Muscle of leg (tissue), 11 donors: Measurements from ENCODE around the gene ZNF692. TPM values are rescaled to one million over a fixed set of nuclear protein-coding genes. Genes with fewer than 3 reads are reported as not detected.

Experiments
- DNase-seq: peaks from one replicate; pipeline ENCODE4 v3.0.0; 2013
- H3K27ac ChIP-seq: one replicate; pipeline ENCODE4 v1.5.1; 2013; ENCODE audit warnings: mild to moderate bottlenecking, low read length, control low read depth
- H3K27me3 ChIP-seq: one replicate; pipeline ENCODE4 v1.6.1; 2013; ENCODE audit warnings: low read length; ENCODE audit not compliant: control insufficient read depth, insufficient read depth
- H3K36me3 ChIP-seq: one replicate; pipeline ENCODE4 v1.6.1; 2013; ENCODE audit warnings: low read length; ENCODE audit not compliant: control insufficient read depth, insufficient read depth
- H3K4me1 ChIP-seq: one replicate; pipeline ENCODE4 v1.6.1; 2013; ENCODE audit warnings: low read length; ENCODE audit not compliant: control insufficient read depth, insufficient read depth
- H3K4me3 ChIP-seq: one replicate; pipeline ENCODE4 v1.5.1; 2013; ENCODE audit warnings: low read length, control low read depth
- H3K9me3 ChIP-seq: replicated peaks from 2 replicates; pipeline ENCODE4 v1.6.1; 2013; ENCODE audit warnings: low read depth, low read length; ENCODE audit not compliant: control insufficient read depth
- WGBS: methylation state at CpG from one replicate; pipeline ENCODE4 v1.1.5; 2013; ENCODE audit warnings: missing lambda C conversion rate; ENCODE audit not compliant: insufficient coverage; 5-methylcytosine and 5-hydroxymethylcytosine counted together
- polyA plus RNA-seq, 8 donors: library from polyadenylated mRNA; unstranded; fragments of 120-200 nt; gene quantifications; one replicate each; pipeline versions ENCODE4 v1.2.1 to v1.2.3, GENCODE V29; 2013; ENCODE audit warnings: inconsistent platforms in 1 of 8, low replicate concordance in 1 of 8; ENCODE audit not compliant: insufficient read length in 8 of 8, insufficient read depth in 1 of 8
- total RNA-seq: library from RNA; stranded (reverse); fragments of 120-200 nt; gene quantifications from one replicate; pipeline ENCODE4 v1.2.4, GENCODE V29; 2013

ZNF692 gene
- total and polyA plus RNA-seq, 9 donors, result 18.8 to 42.8 (median 32.1) TPM

- under 1% methylated on average over 40 of the region's 45 CpGs for WGBS
- Histone ChIP-seq H3K4me1 (peaks cover 33% of the 10 kb centered on the region), H3K27ac (peak overlapping the region; percentile 91), H3K36me3 (peaks cover 25% of the 10 kb centered on the region), H3K9me3 (no peaks in the 10 kb centered on the region), H3K27me3 (no peaks in the 10 kb centered on the region), H3K4me3 (peak overlapping the region; percentile 85)
- peak; percentile 80 for DNase-seq
Measured at GRCh38 chr1:248858096-248858890, 592 bp downstream of the ZNF692 start.

DNA sequence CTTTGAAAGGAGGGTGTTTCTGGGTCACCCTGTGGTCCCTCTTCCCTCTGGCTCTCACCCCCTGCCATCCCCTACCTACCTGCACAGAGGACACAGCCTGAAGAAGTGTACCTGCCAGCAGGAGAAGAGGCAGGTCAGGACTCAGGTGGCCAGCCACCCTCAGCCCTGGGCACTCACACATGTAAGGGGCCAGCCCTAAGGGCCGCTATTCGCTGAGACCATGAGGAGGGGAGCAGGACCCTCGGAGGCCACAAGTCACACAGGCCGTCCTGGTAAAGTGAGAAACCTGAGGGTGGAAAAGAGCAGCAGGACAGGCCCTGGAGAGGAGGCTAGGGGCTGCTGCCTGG, 1.2 kb downstream of the ZNF692 start:
- H3K27ac ChIP-seq, result peak overlapping the region; percentile 91
- WGBS, result no CpG with 5 or more reads among the region's 4 CpGs
- no peaks in the 10 kb centered on the region for H3K9me3 ChIP-seq
- no peaks in the 10 kb centered on the region for H3K27me3 ChIP-seq
- H3K4me1 ChIP-seq, result peaks cover 27% of the 10 kb centered on the region
- H3K36me3 ChIP-seq, result peaks cover 29% of the 10 kb centered on the region
- peak overlapping the region; percentile 85 for H3K4me3 ChIP-seq
- no peak for DNase-seq

DNA sequence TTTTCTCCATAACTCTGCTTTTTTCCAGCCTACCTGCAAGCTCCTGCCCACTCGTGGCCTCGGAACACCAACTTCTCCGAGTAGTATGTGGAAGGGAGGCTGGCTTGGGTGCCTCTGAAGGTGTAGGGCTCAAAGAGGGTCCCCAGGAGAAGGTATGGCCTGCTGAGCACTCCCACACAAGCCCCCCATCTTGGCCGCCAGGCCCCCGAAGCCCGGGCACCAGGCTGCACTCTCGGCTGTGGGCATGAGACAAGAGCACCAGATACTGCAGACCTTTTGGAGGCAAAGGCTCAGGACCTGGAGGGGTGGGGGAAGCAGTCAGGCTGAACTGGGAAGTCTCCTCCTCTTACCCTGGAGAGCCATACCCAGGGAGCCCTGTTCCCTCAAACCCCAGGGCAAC, 1.7 kb downstream of the ZNF692 start:
- DNase-seq, result no peak
- H3K36me3 ChIP-seq, result peaks cover 32% of the 10 kb centered on the region
- WGBS, result no CpG with 5 or more reads among the region's 7 CpGs
- no peak overlapping the region for H3K4me3 ChIP-seq
- no peaks in the 10 kb centered on the region for H3K27me3 ChIP-seq
- H3K27ac ChIP-seq, result no peak overlapping the region
- peaks cover 25% of the 10 kb centered on the region for H3K4me1 ChIP-seq
- H3K9me3 ChIP-seq, result no peaks in the 10 kb centered on the region

DNA sequence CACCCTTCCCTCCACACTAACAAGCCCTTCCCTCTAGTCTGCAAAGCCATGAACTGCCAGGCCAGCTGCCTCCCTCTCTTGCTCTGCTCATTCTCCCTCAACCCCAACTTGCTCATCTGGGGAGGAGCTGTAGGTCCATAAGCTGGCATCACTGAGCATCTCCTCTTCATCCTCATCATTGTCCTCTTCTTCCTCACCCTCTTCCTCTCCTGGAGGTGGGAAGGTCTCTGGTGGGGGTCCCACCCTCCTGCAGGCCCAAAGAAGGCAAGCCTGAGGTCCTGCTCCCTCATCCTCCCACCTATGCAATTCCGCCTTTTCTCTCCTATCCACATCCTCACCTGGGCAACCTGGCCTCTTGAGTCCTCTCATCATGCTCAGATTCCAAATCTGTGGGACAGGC, 2.7 kb downstream of the ZNF692 start:
- H3K9me3 ChIP-seq, result no peaks in the 10 kb centered on the region
- no peak overlapping the region for H3K27ac ChIP-seq
- no peak for DNase-seq
- peaks cover 41% of the 10 kb centered on the region for H3K36me3 ChIP-seq
- H3K4me1 ChIP-seq, result peaks cover 25% of the 10 kb centered on the region
- WGBS, result no CpG with 5 or more reads among the region's 1 CpG
- no peaks in the 10 kb centered on the region for H3K27me3 ChIP-seq
- no peak overlapping the region for H3K4me3 ChIP-seq

GRCh38 chr1:248855580-248855979, 3.3 kb downstream of the ZNF692 start:
- 79% methylated on average over 5 of the region's 6 CpGs for WGBS
- DNase-seq, result no peak
- Histone ChIP-seq H3K27ac (no peak overlapping the region), H3K4me3 (no peak overlapping the region), H3K9me3 (no peaks in the 10 kb centered on the region), H3K36me3 (peaks cover 46% of the 10 kb centered on the region), H3K4me1 (peaks cover 25% of the 10 kb centered on the region), H3K27me3 (no peaks in the 10 kb centered on the region)

DNA sequence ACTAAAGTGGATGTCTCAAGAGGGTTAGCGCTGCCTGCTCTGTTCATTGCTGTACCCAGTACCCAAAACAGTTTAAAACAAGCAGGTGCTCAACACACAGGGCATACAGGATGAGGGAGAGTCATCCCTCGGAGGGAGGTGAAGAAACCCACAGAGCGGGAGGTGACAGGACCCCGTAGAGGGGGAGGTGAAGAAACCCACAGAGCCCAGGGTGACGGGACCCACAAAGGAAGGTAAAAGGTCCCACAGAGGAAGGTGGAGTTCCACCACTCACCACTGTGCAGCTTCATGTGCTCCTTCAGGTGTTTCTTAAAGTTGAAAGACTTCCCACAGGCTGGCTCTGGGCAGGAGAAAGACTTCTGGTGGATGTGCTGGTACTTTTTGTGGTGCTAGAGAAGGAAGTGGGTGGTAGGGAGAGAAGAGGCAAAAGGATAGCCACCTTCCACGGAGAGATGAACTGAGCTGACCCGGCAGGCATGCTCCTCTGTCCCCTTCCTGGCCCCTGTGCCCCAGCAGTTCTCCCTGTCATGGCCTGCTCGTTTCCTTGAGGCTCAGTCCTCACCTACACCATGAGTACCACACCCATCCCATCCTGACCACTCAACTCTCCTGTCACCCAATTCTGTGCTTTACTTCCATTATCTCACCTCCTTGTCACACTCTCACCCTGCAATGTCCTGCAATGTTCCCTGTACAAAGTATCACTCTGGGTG, 5.1 kb downstream of the ZNF692 start:
- 84% methylated on average over 4 of the region's 8 CpGs for WGBS
- peaks cover 64% of the 10 kb centered on the region for H3K36me3 ChIP-seq
- H3K27me3 ChIP-seq, result no peaks in the 10 kb centered on the region
- H3K4me3 ChIP-seq, result no peak overlapping the region
- H3K4me1 ChIP-seq, result peaks cover 17% of the 10 kb centered on the region
- no peak overlapping the region for H3K27ac ChIP-seq
- DNase-seq, result no peak
- H3K9me3 ChIP-seq, result no peaks in the 10 kb centered on the region

- Histone ChIP-seq H3K27me3 (no peaks in the 10 kb centered on the region), H3K36me3 (peaks cover 74% of the 10 kb centered on the region), H3K4me3 (no peak overlapping the region), H3K4me1 (peaks cover 8% of the 10 kb centered on the region), H3K9me3 (no peaks in the 10 kb centered on the region), H3K27ac (no peak overlapping the region)
- WGBS, result 81% methylated on average over 7 of the region's 7 CpGs
- no peak for DNase-seq
Measured at GRCh38 chr1:248852481-248853405, 6.1 kb downstream of the ZNF692 start.

GRCh38 chr1:248851390-248851789, 7.5 kb downstream of the ZNF692 start:
- no peaks in the 10 kb centered on the region for H3K4me1 ChIP-seq
- H3K9me3 ChIP-seq, result no peaks in the 10 kb centered on the region
- no peak for DNase-seq
- 93% methylated on average over 1 of the region's 2 CpGs for WGBS
- H3K36me3 ChIP-seq, result peaks cover 85% of the 10 kb centered on the region
- H3K27me3 ChIP-seq, result no peaks in the 10 kb centered on the region
- no peak overlapping the region for H3K27ac ChIP-seq
- H3K4me3 ChIP-seq, result no peak overlapping the region

DNA sequence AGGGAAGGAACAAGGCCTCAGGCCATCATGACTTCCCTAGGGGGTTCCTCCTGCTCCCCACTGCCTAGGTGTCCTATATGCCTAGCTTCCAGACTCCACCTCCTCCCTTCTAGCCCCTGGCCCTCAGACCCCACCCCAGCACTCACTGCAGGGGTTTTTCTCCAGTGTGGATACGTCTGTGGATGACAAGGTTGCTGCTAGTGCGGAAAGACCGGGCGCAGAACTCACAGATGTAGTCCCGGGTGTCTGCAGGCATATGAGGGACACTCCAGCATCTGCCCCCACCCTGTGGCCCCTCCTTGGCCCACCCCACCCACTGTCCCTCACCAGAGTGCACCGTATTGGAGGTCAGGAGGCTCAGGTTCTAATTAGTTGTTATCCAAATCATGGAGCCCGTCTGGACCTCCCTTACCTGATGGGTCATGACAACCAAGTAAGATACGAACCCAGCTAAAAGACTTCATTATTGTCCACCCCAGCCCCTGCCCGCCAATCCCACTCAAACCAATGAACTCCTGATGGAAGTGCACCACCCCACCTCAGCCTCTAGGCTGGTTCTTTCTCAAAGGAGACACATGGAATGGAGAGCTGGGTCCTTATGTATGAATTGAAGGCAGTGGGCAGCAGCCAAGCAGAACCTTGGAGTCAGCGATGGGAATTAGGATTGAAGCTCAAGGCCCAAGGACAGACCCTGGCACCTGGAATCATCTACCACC, 8.2 kb downstream of the ZNF692 start:
- peaks cover 89% of the 10 kb centered on the region for H3K36me3 ChIP-seq
- H3K4me1 ChIP-seq, result no peaks in the 10 kb centered on the region
- no peak overlapping the region for H3K4me3 ChIP-seq
- H3K9me3 ChIP-seq, result no peaks in the 10 kb centered on the region
- H3K27ac ChIP-seq, result no peak overlapping the region
- no peak for DNase-seq
- 81% methylated on average over 7 of the region's 10 CpGs for WGBS
- no peaks in the 10 kb centered on the region for H3K27me3 ChIP-seq
